GM12878 (cell line): ENCODE data around the gene VPS8. TPM values are rescaled to one million over a fixed set of nuclear protein-coding genes. Genes with fewer than 3 reads are reported as not detected.

Source experiments
- ATAC-seq: fragments of 200-7000 bp; cut with Tn5 transposase; 3 replicates; pipeline ENCODE4 v1.9.1; 2020; ENCODE audit warnings: mild to moderate bottlenecking, moderate library complexity
- BruUV-seq: library from RNA; stranded (reverse); fragments of 400-500 nt; replicated peaks from 2 replicates; lab custom pipeline; 2021; lab: Mats Ljungman, UMichigan
- CTCF ChIA-PET: fragments of 300-600 bp; sonication (Branson Sonifier 250); formaldehyde crosslinking; extraction: SDS; loops from one replicate; lab custom pipeline; 2021; ENCODE audit warnings: inconsistent platforms; lab: Yijun Ruan, JAX
- POLR2A ChIA-PET: fragments of 350-600 bp; formaldehyde crosslinking; extraction: SDS; loops from one replicate; lab custom pipeline; 2021; ENCODE audit warnings: inconsistent platforms; lab: Charles Lee
- RAD21 ChIA-PET: fragments of 300-600 bp; sonication (Branson Sonifier 250); formaldehyde crosslinking; loops from one replicate; lab custom pipeline; 2023; ENCODE audit warnings: antibody characterized with exemption; ENCODE audit not compliant: unreplicated experiment; lab: Charles Lee
- SMC1A ChIA-PET: fragments of 300-600 bp; sonication (Branson Sonifier 250); formaldehyde crosslinking; loops from one replicate; lab custom pipeline; 2023; ENCODE audit not compliant: unreplicated experiment, uncharacterized antibody; lab: Charles Lee
- DNase-seq: peaks from one replicate; pipeline ENCODE4 v3.0.0-alpha.2; 2011; ENCODE audit warnings: low read depth, low spot score
- FAIRE-seq: peaks from 3 replicates; lab custom pipeline; 2011; peaks lifted over from hg19 to GRCh38; lab: Jason Lieb, UNC
- H2AFZ ChIP-seq: 2 replicates; pipeline ENCODE4 v1.6.0; 2011; ENCODE audit warnings: low read depth, low read length, control low read depth; ENCODE audit not compliant: control insufficient read depth
- H3K27ac ChIP-seq: 2 replicates; pipeline ENCODE4 v1.5.1; 2011; ENCODE audit warnings: control low read depth; ENCODE audit not compliant: control insufficient read depth, insufficient read depth
- H3K27me3 ChIP-seq, 2 experiments: replicated peaks in 1 of 2; 2 replicates each; pipeline versions ENCODE4 v1.6.0 to v1.6.1; 2011; ENCODE audit warnings: low read length in 1 of 2; ENCODE audit not compliant: control insufficient read depth in 2 of 2, insufficient read depth in 2 of 2
- H3K36me3 ChIP-seq, 2 experiments: 2 replicates each; pipeline ENCODE4 v1.5.1; 2011; ENCODE audit warnings: low read length in 1 of 2; ENCODE audit not compliant: control insufficient read depth in 2 of 2, insufficient read depth in 2 of 2
- H3K4me1 ChIP-seq: 2 replicates; pipeline ENCODE4 v1.6.1; 2011; ENCODE audit warnings: mild to moderate bottlenecking, low read length, moderate library complexity, mixed read lengths; ENCODE audit not compliant: control insufficient read depth, insufficient read depth
- H3K4me2 ChIP-seq: 2 replicates; pipeline ENCODE4 v1.6.0; 2011; ENCODE audit warnings: control low read depth; ENCODE audit not compliant: control insufficient read depth, insufficient read depth
- H3K4me3 ChIP-seq: fragments of 200-600 bp; sonication (generic); 2 replicates; pipeline ENCODE4 v1.5.1; 2016
- H3K79me2 ChIP-seq: 2 replicates; pipeline ENCODE4 v1.6.0; 2011; ENCODE audit warnings: low read length; ENCODE audit not compliant: control insufficient read depth, insufficient read depth
- H3K9ac ChIP-seq: 2 replicates; pipeline ENCODE4 v1.8.0; 2011; ENCODE audit warnings: low read length, control low read depth, mixed read lengths; ENCODE audit not compliant: control insufficient read depth, insufficient read depth
- H3K9me3 ChIP-seq: replicated peaks from 3 replicates; pipeline ENCODE4 v1.5.1; 2011; ENCODE audit warnings: mild to moderate bottlenecking, low read length; ENCODE audit not compliant: control insufficient read depth, insufficient read depth
- H4K20me1 ChIP-seq: 2 replicates; pipeline ENCODE4 v1.6.0; 2011; ENCODE audit not compliant: control insufficient read depth, insufficient read depth
- BCLAF1 ChIP-seq: fragments of 450-650 bp; IDR thresholded peaks from 2 replicates; pipeline ENCODE4 v1.6.1; 2017; ENCODE audit warnings: antibody characterized with exemption, mild to moderate bottlenecking, moderate library complexity
- BRCA1 ChIP-seq: IDR thresholded peaks from 2 replicates; pipeline ENCODE4 v1.6.1; 2011; ENCODE audit warnings: low read depth, low read length, improper control_type of control experiment
- CTCF ChIP-seq, 3 experiments: IDR thresholded peaks in 2 of 3; conservative IDR thresholded peaks in 1 of 3; 2 replicates each; pipeline ENCODE4 v1.5.1; 2011; ENCODE audit warnings: low read depth in 3 of 3, low read length in 3 of 3, mild to moderate bottlenecking in 3 of 3, control low read depth in 2 of 3, moderate library complexity in 2 of 3, inconsistent platforms in 1 of 3, mixed read lengths in 1 of 3; ENCODE audit not compliant: control insufficient read depth in 2 of 3, insufficient read depth in 1 of 3; ENCODE audit errors: extremely low read depth in 1 of 3
- E4F1 ChIP-seq: fragments of 450-650 bp; IDR thresholded peaks from 2 replicates; pipeline ENCODE4 v1.6.1; 2018; ENCODE audit warnings: borderline replicate concordance, mild to moderate bottlenecking; ENCODE audit not compliant: partially characterized antibody
- KDM1A ChIP-seq: fragments of 200-600 bp; sonication (generic); IDR thresholded peaks from 2 replicates; pipeline ENCODE4 v1.6.1; 2016; ENCODE audit warnings: borderline replicate concordance
- YY1 ChIP-seq: IDR thresholded peaks from 2 replicates; pipeline ENCODE4 v1.6.1; 2011; ENCODE audit warnings: low read depth, mild to moderate bottlenecking, low read length
- ZBTB33 ChIP-seq: fragments of 450-650 bp; IDR thresholded peaks from 2 replicates; pipeline ENCODE4 v1.6.1; 2017; ENCODE audit warnings: mild to moderate bottlenecking
- WGBS: methylation state at CpG from one replicate; pipeline ENCODE4 v1.1.6; 2016; ENCODE audit warnings: low lambda C conversion rate; ENCODE audit not compliant: insufficient replicate concordance, insufficient coverage; ENCODE audit errors: missing lambda C conversion rate; 5-methylcytosine and 5-hydroxymethylcytosine counted together
- in situ Hi-C: fragments of 300-500 bp; cut with MboI; formaldehyde crosslinking; loops from 9 replicates; pipeline ENCODE4 v1.14.3; 2018; ENCODE audit warnings: mixed read lengths
- intact Hi-C: fragments of 100-400 bp; cut with micrococcal nuclease; formaldehyde crosslinking; loops from one replicate; pipeline ENCODE4 v1.14.2; 2022; ENCODE audit not compliant: unreplicated experiment
- polyA plus RNA-seq, 11 experiments: library from polyadenylated mRNA; depleted of rRNA in 4 of 11; unstranded in 6 of 11; stranded (reverse) in 5 of 11; fragments of >200 nt; fragmentation: Nextera tagmentation in 4 of 11; fragmentation: Illumina TruSeq in 1 of 11; extraction: Ambion mirVana in 4 of 11; extraction: Trizol in 1 of 11; gene quantifications; 1 replicate in 1 of 11; 2 replicates in 10 of 11; pipeline versions ENCODE4 v1.2.1 to v1.2.3, GENCODE V29; 2011 to 2016; ENCODE audit warnings: inconsistent platforms in 2 of 11, missing spikeins in 2 of 11, low read depth in 1 of 11
- total RNA-seq, 4 experiments: library from RNA; depleted of rRNA in 3 of 4; stranded (reverse); fragments of >200 nt in 3 of 4; fragmentation: Illumina TruSeq in 1 of 4; extraction: Trizol in 1 of 4; gene quantifications; 2 replicates each; pipeline versions ENCODE4 v1.2.1 to v1.2.3, GENCODE V29; 2013 to 2021

Gene VPS8
- total and polyA plus RNA-seq, 10 of the 15 experiments (the other 5 are each of a cell fraction or from before 2014, with no cell fraction given) = 8.9 to 34.7 (median 20.9) TPM

GRCh38 chr3:184924547-184924946, 112.6 kb downstream of the VPS8 start:
- WGBS = 99% methylated on average over 7 of the region's 7 CpGs
- in situ Hi-C loops = no loop called here
- TF ChIP-seq KDM1A (no peak), BCLAF1 (no peak), YY1 (no peak), ZBTB33 (no peak), E4F1 (no peak), BRCA1 (no peak), CTCF (IDR thresholded peaks at IDR 0.05 in 2 of 3, conservative IDR thresholded peaks at IDR 0.05 in 1 of 3; ENCODE audit: control insufficient read depth in 2 of 3, extremely low read depth in 1 of 3, insufficient read depth in 1 of 3, low read depth in 3 of 3, low read length in 3 of 3) (no peak)
- POLR2A ChIA-PET = interaction anchor here (0.7 kb wide), 1 partner anchor 30 kb away, joined by 5 read pairs; no protein-coding TSS in a partner anchor
- FAIRE-seq = no peak
- Histone ChIP-seq H3K9ac (no peak overlapping the region), H3K4me2 (no peak overlapping the region), H3K9me3 (no peaks in the 10 kb centered on the region), H2AFZ (no peak overlapping the region), H3K79me2 (no peaks in the 10 kb centered on the region), H4K20me1 (no peaks in the 10 kb centered on the region), H3K27ac (no peak overlapping the region), H3K36me3 (peaks cover 0 to 7% of the 10 kb centered on the region in 2 experiments; a peak in 2 of 4 replicates), H3K4me1 (no peaks in the 10 kb centered on the region), H3K4me3 (no peak overlapping the region), H3K27me3 (no peaks in the 10 kb centered on the region)
- BruUV-seq = no TSS peak
- RAD21 ChIA-PET = no interaction called here
- DNase-seq = no peak
- SMC1A ChIA-PET = no interaction called here
- CTCF ChIA-PET = no interaction called here
- intact Hi-C loops = no loop called here
- no peak for ATAC-seq
